Thymus (tissue), 11 donors: ENCODE data around the gene ZNF750. TPM values are rescaled to one million over a fixed set of nuclear protein-coding genes. Genes with fewer than 3 reads are reported as not detected.

Experiments
- DNase-seq, 9 donors: peaks; one replicate each; pipeline ENCODE4 v3.0.0-alpha.2; 2013; ENCODE audit warnings: low spot score in 9 of 9, low read depth in 6 of 9, missing footprints in 1 of 9
- H3K27ac ChIP-seq, 2 donors: one replicate each; pipeline ENCODE4 v1.5.1; 2013; ENCODE audit warnings: control low read depth in 1 of 2, low read depth in 1 of 2, low read length in 1 of 2, mild to moderate bottlenecking in 1 of 2, moderate library complexity in 1 of 2
- H3K27me3 ChIP-seq, 2 donors: one replicate each; pipeline ENCODE4 v1.5.1; 2013; ENCODE audit warnings: low read length in 1 of 2; ENCODE audit not compliant: control insufficient read depth in 2 of 2, insufficient read depth in 1 of 2
- H3K36me3 ChIP-seq, 2 donors: one replicate each; pipeline ENCODE4 v1.5.1; 2013; ENCODE audit warnings: low read length in 1 of 2, mild to moderate bottlenecking in 1 of 2, moderate library complexity in 1 of 2; ENCODE audit not compliant: control insufficient read depth in 2 of 2, insufficient read depth in 2 of 2
- H3K4me1 ChIP-seq, 2 donors: one replicate each; pipeline ENCODE4 v1.5.1; 2013; ENCODE audit warnings: low read length in 2 of 2; ENCODE audit not compliant: control insufficient read depth in 2 of 2, insufficient read depth in 2 of 2
- H3K4me3 ChIP-seq, 2 donors: one replicate each; pipeline ENCODE4 v1.5.1; 2013; ENCODE audit warnings: low read length in 2 of 2, control low read depth in 1 of 2, mild to moderate bottlenecking in 1 of 2
- H3K9me3 ChIP-seq, 2 donors: one replicate each; pipeline ENCODE4 v1.5.1; 2013; ENCODE audit warnings: low read length in 1 of 2, mild to moderate bottlenecking in 1 of 2; ENCODE audit not compliant: control insufficient read depth in 2 of 2, insufficient read depth in 1 of 2
- WGBS: extraction: QIAGEN DNeasy Blood & Tissue Kit; methylation state at CpG from one replicate; pipeline ENCODE4 v1.1.7; 2013; 5-methylcytosine and 5-hydroxymethylcytosine counted together
- polyA plus RNA-seq: library from polyadenylated mRNA; stranded (reverse); fragments of 200-250 nt; gene quantifications from one replicate; pipeline ENCODE4 v1.2.3, GENCODE V29; 2013
- total RNA-seq: library from RNA; stranded (reverse); fragments of 120-200 nt; gene quantifications from one replicate; pipeline ENCODE4 v1.2.4, GENCODE V29; 2013
- donor health status: healthy.

The ZNF750 gene
- total and polyA plus RNA-seq, 2 donors = 3.9 to 4.1 TPM

GRCh38 chr17:82868715-82869131 is 28.9 kb upstream of the ZNF750 start:
- peak overlapping the region in 1 of 2 donors; percentile 9 for H3K4me3 ChIP-seq
- peaks cover 59 to 98% of the 10 kb centered on the region in 2 donors for H3K4me1 ChIP-seq
- WGBS = 87% methylated on average over 21 of the region's 21 CpGs
- peaks cover 0 to 4% of the 10 kb centered on the region in 2 donors for H3K27me3 ChIP-seq
- DNase-seq = no peak
- peaks cover 0 to 21% of the 10 kb centered on the region in 2 donors for H3K9me3 ChIP-seq
- peak overlapping the region in 1 of 2 donors; percentile 30 for H3K27ac ChIP-seq
- H3K36me3 ChIP-seq = peaks cover 22 to 29% of the 10 kb centered on the region in 2 donors

- Histone ChIP-seq H3K27ac (peak overlapping the region in 1 of 2 donors; percentile 53), H3K27me3 (peaks cover 0 to 9% of the 10 kb centered on the region in 2 donors), H3K4me3 (peak overlapping the region in 1 of 2 donors; percentile 6), H3K4me1 (peaks cover 62 to 98% of the 10 kb centered on the region in 2 donors), H3K9me3 (peaks cover 0 to 21% of the 10 kb centered on the region in 2 donors), H3K36me3 (peaks cover 21 to 32% of the 10 kb centered on the region in 2 donors)
- DNase-seq = no peak
- WGBS = 96% methylated on average over 18 of the region's 18 CpGs
Measured at GRCh38 chr17:82867763-82868325, 28.0 kb upstream of the ZNF750 start.

DNA sequence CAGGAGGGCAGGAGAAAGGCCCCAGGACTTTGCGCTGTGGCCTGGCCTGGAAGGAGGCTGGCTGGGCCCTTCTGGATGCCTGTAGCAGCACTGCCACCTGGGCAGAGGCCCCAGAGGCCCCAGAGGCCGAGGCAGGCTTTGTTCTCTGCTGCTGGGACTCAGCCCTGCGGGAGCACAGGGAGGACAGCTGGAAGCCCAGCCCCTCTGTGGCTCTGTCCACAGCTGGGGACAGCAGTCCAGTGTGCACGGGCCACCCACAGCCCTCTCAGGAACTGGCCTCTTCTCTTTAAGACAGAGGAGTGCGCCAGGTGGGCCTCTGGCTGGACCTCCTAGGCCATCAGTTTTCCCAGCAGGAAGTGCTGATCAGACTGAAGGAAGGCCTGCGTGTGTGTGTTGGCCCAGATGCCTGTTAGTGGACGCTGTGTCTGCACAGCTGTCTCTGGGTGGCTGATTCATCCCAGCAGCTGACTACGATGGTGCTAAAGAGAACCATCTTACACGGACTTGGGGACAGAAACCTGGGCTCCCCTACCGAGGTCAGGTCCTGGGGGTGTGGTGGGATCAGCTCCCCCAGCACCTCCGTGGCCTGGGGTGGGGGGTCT is 26.9 kb upstream of the ZNF750 start:
- H3K27ac ChIP-seq = peak overlapping the region; percentile 66 to 69
- no peak for DNase-seq
- H3K9me3 ChIP-seq = peaks cover 0 to 21% of the 10 kb centered on the region in 2 donors
- peaks cover 60 to 94% of the 10 kb centered on the region in 2 donors for H3K4me1 ChIP-seq
- peaks cover 14 to 21% of the 10 kb centered on the region in 2 donors for H3K36me3 ChIP-seq
- 80% methylated on average over 11 of the region's 11 CpGs for WGBS
- peaks cover 0 to 9% of the 10 kb centered on the region in 2 donors for H3K27me3 ChIP-seq
- H3K4me3 ChIP-seq = no peak overlapping the region

GRCh38 chr17:82865774-82866395 is 26.1 kb upstream of the ZNF750 start:
- H3K27me3 ChIP-seq = peaks cover 0 to 9% of the 10 kb centered on the region in 2 donors
- peak overlapping the region; percentile 64 to 93 for H3K27ac ChIP-seq
- WGBS = 22% methylated on average over 9 of the region's 9 CpGs
- no peak overlapping the region for H3K4me3 ChIP-seq
- peaks cover 0 to 21% of the 10 kb centered on the region in 2 donors for H3K9me3 ChIP-seq
- H3K4me1 ChIP-seq = peaks cover 52 to 93% of the 10 kb centered on the region in 2 donors
- peaks cover 13 to 16% of the 10 kb centered on the region in 2 donors for H3K36me3 ChIP-seq
- DNase-seq = no peak

DNA sequence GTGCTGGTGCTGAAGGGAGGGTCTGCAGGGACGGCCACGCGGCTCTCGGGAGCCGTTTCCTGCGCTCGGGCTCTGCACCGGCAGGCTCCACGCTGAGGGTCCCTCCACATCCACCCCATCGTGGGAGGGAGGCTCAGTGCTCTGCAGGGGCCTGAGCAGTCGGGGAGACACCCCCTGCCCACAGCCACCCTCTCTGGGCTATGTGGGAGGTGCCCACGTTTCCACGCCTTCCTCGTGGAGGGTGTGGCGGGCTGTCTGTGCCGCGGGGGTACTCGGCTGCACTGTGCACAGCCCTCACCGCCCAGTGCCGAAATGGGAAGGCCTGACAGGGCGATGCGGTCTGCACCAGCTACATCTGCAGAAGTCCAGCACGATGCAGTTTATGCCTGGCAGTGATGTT is 25.5 kb upstream of the ZNF750 start:
- no peak for DNase-seq
- peaks cover 8 to 10% of the 10 kb centered on the region in 2 donors for H3K36me3 ChIP-seq
- peaks cover 50 to 93% of the 10 kb centered on the region in 2 donors for H3K4me1 ChIP-seq

GRCh38 chr17:82864713-82865248 is 25.0 kb upstream of the ZNF750 start:
- Histone ChIP-seq H3K36me3 (peaks cover 3 to 5% of the 10 kb centered on the region in 2 donors), H3K27ac (peak overlapping the region; percentile 76 to 93), H3K27me3 (peaks cover 0 to 9% of the 10 kb centered on the region in 2 donors), H3K4me1 (peaks cover 54 to 93% of the 10 kb centered on the region in 2 donors), H3K4me3 (peak overlapping the region in 1 of 2 donors; percentile 2), H3K9me3 (peaks cover 0 to 15% of the 10 kb centered on the region in 2 donors)
- 15% methylated on average over 16 of the region's 16 CpGs for whole genome bisulfite sequencing
- DNase-seq = peak in 1 of 9 donors; percentile 79

More for the DNA sequence above, 25.5 kb upstream of the ZNF750 start:
- 68% methylated on average over 23 of the region's 23 CpGs for WGBS
- Histone ChIP-seq H3K27me3 (peaks cover 0 to 9% of the 10 kb centered on the region in 2 donors), H3K9me3 (peaks cover 0 to 17% of the 10 kb centered on the region in 2 donors), H3K27ac (peak overlapping the region in 1 of 2 donors; percentile 93), H3K4me3 (no peak overlapping the region)

DNA sequence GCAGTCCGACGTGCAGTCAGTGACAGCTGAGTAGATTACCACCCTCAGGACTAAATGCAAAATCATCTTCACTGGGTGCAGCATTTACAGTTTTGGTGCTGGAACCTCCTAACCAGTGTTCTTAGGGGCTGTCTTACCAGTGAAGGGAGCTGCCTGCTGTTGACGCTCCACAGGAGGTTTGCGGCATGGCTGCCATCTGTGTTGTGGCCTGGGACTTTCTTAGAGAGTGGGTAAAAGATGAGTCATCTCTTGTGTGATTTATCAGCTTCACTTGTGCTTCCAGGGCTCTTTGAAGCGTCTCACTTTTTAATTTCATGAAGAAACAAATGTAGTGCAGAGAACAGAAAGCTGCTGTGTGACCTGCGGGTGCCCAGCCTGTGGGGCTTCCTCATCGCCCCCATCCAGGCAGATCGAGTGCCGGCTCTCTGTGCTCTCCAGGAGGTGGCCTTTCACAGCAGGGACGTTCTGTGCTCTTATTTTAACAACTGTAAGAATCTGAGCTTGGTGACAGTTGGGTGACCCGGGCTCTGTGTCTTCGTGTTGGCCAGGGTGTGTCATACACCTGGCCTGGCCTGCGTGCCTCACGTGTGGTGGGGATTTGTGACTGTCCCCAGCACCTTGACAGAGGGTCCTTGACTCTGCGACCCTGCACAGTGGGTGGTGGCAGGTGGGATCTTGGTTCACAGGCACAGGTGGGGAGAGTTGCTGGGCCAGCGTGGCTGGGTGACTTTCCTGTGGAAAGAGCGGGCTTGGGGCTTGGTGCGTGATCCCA is 24.3 kb upstream of the ZNF750 start:
- H3K4me3 ChIP-seq = peak overlapping the region in 1 of 2 donors; percentile 17
- H3K36me3 ChIP-seq = peaks cover 2 to 5% of the 10 kb centered on the region in 2 donors
- peaks cover 0 to 9% of the 10 kb centered on the region in 2 donors for H3K27me3 ChIP-seq
- DNase-seq = peak in 8 of 9 donors; percentile 74 to 97 (median 88)
- H3K4me1 ChIP-seq = peaks cover 58 to 93% of the 10 kb centered on the region in 2 donors
- peaks cover 0 to 15% of the 10 kb centered on the region in 2 donors for H3K9me3 ChIP-seq
- H3K27ac ChIP-seq = peak overlapping the region; percentile 76 to 93
- WGBS = 6% methylated on average over 18 of the region's 18 CpGs

DNA sequence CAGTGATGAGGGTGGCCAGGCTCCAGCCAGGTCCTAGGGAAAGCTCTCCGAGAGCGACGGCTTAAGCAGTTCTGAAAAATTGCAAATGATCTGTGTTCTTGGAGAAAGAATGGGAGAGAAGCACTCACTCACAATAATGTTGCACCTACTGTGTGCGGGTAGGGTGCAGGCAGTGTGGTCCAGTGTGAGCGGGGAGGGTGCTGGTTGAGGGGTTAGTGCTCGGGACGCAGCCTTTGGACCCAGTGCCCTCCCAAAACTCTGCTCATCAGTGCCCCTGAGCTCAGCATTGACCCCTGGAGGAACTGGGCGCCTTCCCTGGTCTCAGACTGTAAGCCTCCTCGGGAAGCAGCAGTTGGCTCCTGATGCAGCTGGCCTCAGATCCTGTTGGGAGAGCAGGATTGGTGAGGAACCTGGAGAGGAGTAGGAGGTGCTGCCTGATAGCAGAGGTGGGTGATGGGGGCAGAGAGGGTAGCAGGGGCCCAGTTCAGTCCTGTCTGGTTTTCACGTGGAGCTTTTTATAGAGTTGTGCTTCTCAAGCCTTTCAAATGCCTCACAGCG is 23.6 kb upstream of the ZNF750 start:
- H3K4me3 ChIP-seq = no peak overlapping the region
- WGBS = 78% methylated on average over 11 of the region's 11 CpGs
- peaks cover 0 to 15% of the 10 kb centered on the region in 2 donors for H3K9me3 ChIP-seq
- H3K4me1 ChIP-seq = peaks cover 58 to 94% of the 10 kb centered on the region in 2 donors
- DNase-seq = no peak
- H3K27ac ChIP-seq = peak overlapping the region; percentile 76 to 93
- H3K27me3 ChIP-seq = peaks cover 0 to 9% of the 10 kb centered on the region in 2 donors
- peaks cover 2 to 5% of the 10 kb centered on the region in 2 donors for H3K36me3 ChIP-seq
